Keratinocyte (primary cell): ENCODE results near the gene LRRC28. TPM values are rescaled to one million over a fixed set of nuclear protein-coding genes. Genes with fewer than 3 reads are reported as not detected.
"Not testable (repeated sequence)": the region's sequence is repeated elsewhere in the genome, so short reads cannot be mapped to it uniquely, and the experiment has no call there.

Experiments used
- DNase-seq: peaks from one replicate; pipeline ENCODE4 v3.0.0-alpha.2; 2011; ENCODE audit warnings: low read depth, missing footprints, low spot score
- FAIRE-seq: peaks from 2 replicates; lab custom pipeline; 2011; peaks lifted over from hg19 to GRCh38; lab: Jason Lieb, UNC
- H2AFZ ChIP-seq: 2 replicates; pipeline ENCODE4 v1.6.0; 2012; ENCODE audit warnings: low read length, control low read depth, inconsistent platforms; ENCODE audit not compliant: control insufficient read depth
- H3K27ac ChIP-seq: 2 replicates; pipeline ENCODE4 v1.5.1; 2011; ENCODE audit warnings: low read length; ENCODE audit not compliant: control insufficient read depth, insufficient read depth
- H3K27me3 ChIP-seq: 3 replicates; pipeline ENCODE4 v1.6.0; 2011; ENCODE audit warnings: low read length; ENCODE audit not compliant: control insufficient read depth, insufficient read depth; ENCODE audit errors: extremely low read depth
- H3K36me3 ChIP-seq, 2 experiments: 2 replicates in 1 of 2; 3 replicates in 1 of 2; pipeline ENCODE4 v1.5.1; 2011; ENCODE audit warnings: low read length in 2 of 2, mild to moderate bottlenecking in 1 of 2; ENCODE audit not compliant: control insufficient read depth in 2 of 2, insufficient read depth in 2 of 2; ENCODE audit errors: extremely low read depth in 1 of 2
- H3K4me1 ChIP-seq: 3 replicates; pipeline ENCODE4 v1.5.1; 2011; ENCODE audit warnings: low read length; ENCODE audit not compliant: control insufficient read depth, insufficient read depth; ENCODE audit errors: extremely low read depth
- H3K4me2 ChIP-seq: 3 replicates; pipeline ENCODE4 v1.6.0; 2011; ENCODE audit warnings: low read depth, low read length; ENCODE audit not compliant: control insufficient read depth, insufficient read depth; ENCODE audit errors: extremely low read depth
- H3K4me3 ChIP-seq, 3 experiments: fragments of 200-600 bp in 1 of 3; sonication (generic) in 1 of 3; 2 replicates in 2 of 3; 3 replicates in 1 of 3; pipeline ENCODE4 v1.5.1; 2011 to 2016; ENCODE audit warnings: low read length in 3 of 3, mild to moderate bottlenecking in 3 of 3, control low read depth in 2 of 3, inconsistent platforms in 1 of 3, low read depth in 1 of 3, mixed read lengths in 1 of 3, mixed run types in 1 of 3, moderate library complexity in 1 of 3; ENCODE audit not compliant: control insufficient read depth in 2 of 3, insufficient read depth in 2 of 3; ENCODE audit errors: extremely low read depth in 1 of 3
- H3K79me2 ChIP-seq: 2 replicates; pipeline ENCODE4 v1.6.0; 2012; ENCODE audit warnings: low read length; ENCODE audit not compliant: control insufficient read depth, insufficient read depth
- H3K9ac ChIP-seq: 3 replicates; pipeline ENCODE4 v1.6.0; 2011; ENCODE audit warnings: low read length; ENCODE audit not compliant: control insufficient read depth, insufficient read depth; ENCODE audit errors: extremely low read depth
- H3K9me1 ChIP-seq: 3 replicates; pipeline ENCODE4 v1.6.0; 2011; ENCODE audit warnings: low read length; ENCODE audit not compliant: control insufficient read depth, insufficient read depth; ENCODE audit errors: extremely low read depth
- H3K9me3 ChIP-seq: 2 replicates; pipeline ENCODE4 v1.5.1; 2012; ENCODE audit warnings: low read depth, low read length; ENCODE audit not compliant: control insufficient read depth
- H4K20me1 ChIP-seq: 3 replicates; pipeline ENCODE4 v1.6.0; 2011; ENCODE audit warnings: low read length; ENCODE audit not compliant: control insufficient read depth, insufficient read depth; ENCODE audit errors: extremely low read depth
- EZH2 ChIP-seq: IDR thresholded peaks from one replicate; pipeline ENCODE4 v1.6.1; 2012; ENCODE audit warnings: inconsistent platforms, mild to moderate bottlenecking, low read length, moderate library complexity
- dilution Hi-C: fragments of 300-500 bp; cut with MboI; formaldehyde crosslinking; loops from one replicate; pipeline ENCODE4 v1.7.0; 2020; ENCODE audit warnings: low sequenced_read_pairs; ENCODE audit not compliant: extremely low pct_ligation_motif_present
- polyA plus RNA-seq, 5 experiments: library from polyadenylated mRNA; depleted of rRNA in 3 of 5; stranded (reverse) in 3 of 5; stranded (forward) in 1 of 5; unstranded in 1 of 5; fragments of >200 nt; gene quantifications; 1 replicate in 1 of 5; 2 replicates in 3 of 5; 3 replicates in 1 of 5; pipeline versions ENCODE4 v1.2.1 to v1.2.3, GENCODE V29; 2011 to 2012; ENCODE audit warnings: missing spikeins in 2 of 5, low read depth in 1 of 5, low replicate concordance in 1 of 5
- TF ChIP-seq, protein P1 (sequence below), 3 experiments: IDR thresholded peaks in 1 of 3; conservative IDR thresholded peaks in 1 of 3; optimal IDR thresholded peaks in 1 of 3; 2 replicates in 2 of 3; 3 replicates in 1 of 3; pipeline versions ENCODE3 to v1.5.1; 2011; ENCODE audit warnings: low read length in 3 of 3, mild to moderate bottlenecking in 3 of 3, moderate library complexity in 2 of 3, control low read depth in 1 of 3, inconsistent platforms in 1 of 3; ENCODE audit not compliant: insufficient read depth in 2 of 3; ENCODE audit errors: extremely low read depth in 1 of 3

LRRC28 gene
- polyA plus RNA-seq, 1 donor (not counting 4 experiments of a cell fraction or from before 2014, with no cell fraction given), result 25.1 TPM

DNA sequence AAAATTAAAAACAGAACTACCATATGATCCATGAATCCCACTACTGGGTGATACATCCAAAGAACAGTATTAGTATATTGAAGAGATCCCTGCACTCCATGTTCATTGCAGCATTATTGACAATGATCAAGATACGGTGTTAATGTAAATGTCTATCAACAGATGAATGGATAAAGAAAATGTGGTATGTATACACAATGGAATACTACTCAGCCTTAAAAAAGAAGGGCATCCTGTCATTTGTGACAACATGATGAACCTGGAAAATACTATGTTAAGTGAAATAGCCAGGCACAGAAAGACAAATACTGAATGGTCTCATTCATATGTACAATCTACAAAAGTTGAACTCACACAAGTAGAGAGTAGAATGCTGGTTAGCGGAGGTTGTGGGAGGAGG is 18.5 kb upstream of the LRRC28 start:
- no peaks in the 10 kb centered on the region for H3K27me3 ChIP-seq
- H3K4me3 ChIP-seq, result no peak overlapping the region
- dilution Hi-C loops, result no loop called here
- FAIRE-seq (no peak), DNase-seq (no peak)
- H3K4me1 ChIP-seq, result no peaks in the 10 kb centered on the region
- no peaks in the 10 kb centered on the region for H3K9me3 ChIP-seq
- no peaks in the 10 kb centered on the region for H4K20me1 ChIP-seq
- TF ChIP-seq, protein P1, sequence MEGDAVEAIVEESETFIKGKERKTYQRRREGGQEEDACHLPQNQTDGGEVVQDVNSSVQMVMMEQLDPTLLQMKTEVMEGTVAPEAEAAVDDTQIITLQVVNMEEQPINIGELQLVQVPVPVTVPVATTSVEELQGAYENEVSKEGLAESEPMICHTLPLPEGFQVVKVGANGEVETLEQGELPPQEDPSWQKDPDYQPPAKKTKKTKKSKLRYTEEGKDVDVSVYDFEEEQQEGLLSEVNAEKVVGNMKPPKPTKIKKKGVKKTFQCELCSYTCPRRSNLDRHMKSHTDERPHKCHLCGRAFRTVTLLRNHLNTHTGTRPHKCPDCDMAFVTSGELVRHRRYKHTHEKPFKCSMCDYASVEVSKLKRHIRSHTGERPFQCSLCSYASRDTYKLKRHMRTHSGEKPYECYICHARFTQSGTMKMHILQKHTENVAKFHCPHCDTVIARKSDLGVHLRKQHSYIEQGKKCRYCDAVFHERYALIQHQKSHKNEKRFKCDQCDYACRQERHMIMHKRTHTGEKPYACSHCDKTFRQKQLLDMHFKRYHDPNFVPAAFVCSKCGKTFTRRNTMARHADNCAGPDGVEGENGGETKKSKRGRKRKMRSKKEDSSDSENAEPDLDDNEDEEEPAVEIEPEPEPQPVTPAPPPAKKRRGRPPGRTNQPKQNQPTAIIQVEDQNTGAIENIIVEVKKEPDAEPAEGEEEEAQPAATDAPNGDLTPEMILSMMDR (optimal IDR thresholded peaks at IDR 0.05 in 1 of 3, IDR thresholded peaks at IDR 0.05 in 1 of 3, conservative IDR thresholded peaks at IDR 0.05 in 1 of 3; ENCODE audit: extremely low read depth in 1 of 3, insufficient read depth in 2 of 3, low read length in 3 of 3), result no peak
- no peak for TF ChIP-seq EZH2
- H3K36me3 ChIP-seq, result peaks cover 0 to 5% of the 10 kb centered on the region in 2 experiments
- H3K4me2 ChIP-seq, result no peak overlapping the region
- no peaks in the 10 kb centered on the region for H3K9me1 ChIP-seq
- H3K27ac ChIP-seq, result no peak overlapping the region
- H2AFZ ChIP-seq, result no peak overlapping the region
- H3K9ac ChIP-seq, result no peak overlapping the region
- no peaks in the 10 kb centered on the region for H3K79me2 ChIP-seq

DNA sequence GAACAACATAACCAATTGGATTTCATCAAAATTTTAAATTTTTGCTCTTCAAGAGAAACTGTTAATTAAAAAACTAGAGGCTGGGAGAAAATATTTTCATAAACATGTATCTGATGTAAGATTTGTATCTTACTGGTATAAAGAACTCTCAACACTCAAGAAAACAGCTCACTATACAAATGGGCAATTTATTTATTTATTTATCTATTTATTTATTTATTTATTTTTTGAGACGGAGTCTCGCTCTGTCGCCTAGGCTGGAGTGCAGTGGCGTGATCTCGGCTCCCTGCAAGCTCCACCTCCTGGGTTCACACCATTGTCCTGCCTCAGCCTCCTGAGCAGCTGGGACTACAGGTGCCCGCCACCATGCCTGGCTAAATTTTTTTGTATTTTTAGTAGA is 17.1 kb upstream of the LRRC28 start:
- H4K20me1 ChIP-seq, H3K9ac ChIP-seq, DNase-seq, FAIRE-seq, H3K4me1 ChIP-seq, H3K36me3 ChIP-seq, dilution Hi-C loops, H3K9me3 ChIP-seq, H3K4me3 ChIP-seq, H3K27me3 ChIP-seq, H3K27ac ChIP-seq, H2AFZ ChIP-seq, H3K4me2 ChIP-seq, H3K9me1 ChIP-seq, H3K79me2 ChIP-seq: not testable (repeated sequence)

DNA sequence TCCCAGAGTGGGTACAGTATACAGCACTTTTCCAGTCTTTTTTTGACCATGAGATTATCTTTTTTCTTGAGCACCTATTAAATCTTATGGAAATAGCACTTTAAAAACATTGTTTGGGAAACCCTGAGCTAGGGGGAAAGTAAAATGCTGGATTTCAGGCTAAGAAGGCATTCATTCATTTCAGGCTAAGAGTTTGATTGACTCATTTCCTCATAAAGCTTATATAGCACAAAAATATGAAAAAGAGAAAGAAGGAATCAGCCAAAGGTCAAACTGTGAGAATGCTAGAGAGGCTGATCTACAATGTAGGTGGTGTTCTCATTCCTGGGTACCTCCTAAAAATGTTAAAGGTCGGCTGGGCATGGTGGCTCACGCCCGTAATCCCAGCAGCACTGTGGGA is 12.4 kb upstream of the LRRC28 start:
- dilution Hi-C loops, result no loop called here
- no peak overlapping the region for H3K27ac ChIP-seq
- no peaks in the 10 kb centered on the region for H3K4me1 ChIP-seq
- no peak overlapping the region for H3K4me2 ChIP-seq
- H4K20me1 ChIP-seq, result no peaks in the 10 kb centered on the region
- no peak for FAIRE-seq
- no peak overlapping the region for H3K9ac ChIP-seq
- H3K36me3 ChIP-seq, result peaks cover 0 to 6% of the 10 kb centered on the region in 2 experiments
- H2AFZ ChIP-seq, result no peak overlapping the region
- H3K27me3 ChIP-seq, result no peaks in the 10 kb centered on the region
- H3K4me3 ChIP-seq, result no peak overlapping the region
- no peak for TF ChIP-seq EZH2
- TF ChIP-seq, protein P1 (optimal IDR thresholded peaks at IDR 0.05 in 1 of 3, IDR thresholded peaks at IDR 0.05 in 1 of 3, conservative IDR thresholded peaks at IDR 0.05 in 1 of 3; ENCODE audit: extremely low read depth in 1 of 3, insufficient read depth in 2 of 3, low read length in 3 of 3), result no peak
- H3K9me3 ChIP-seq, result no peaks in the 10 kb centered on the region
- H3K9me1 ChIP-seq, result no peaks in the 10 kb centered on the region
- no peak for DNase-seq
- peaks cover 5% of the 10 kb centered on the region for H3K79me2 ChIP-seq
